Endothelial cell of umbilical vein (primary cell): Measurements from ENCODE around the gene DNAAF5. TPM values are rescaled to one million over a fixed set of nuclear protein-coding genes. Genes with fewer than 3 reads are reported as not detected.

Experiments used
- BruUV-seq: library from RNA; stranded (reverse); fragments of 400-500 nt; replicated peaks from 2 replicates; lab custom pipeline; 2021; lab: Mats Ljungman, UMichigan
- CTCF ChIA-PET: fragments of 300-600, 350-600 bp; sonication (Branson Sonifier 250); formaldehyde crosslinking; loops from one replicate; lab custom pipeline; 2021; ENCODE audit warnings: antibody characterized with exemption, inconsistent platforms; lab: Charles Lee
- POLR2A ChIA-PET: fragments of 300-600, 350-600 bp; sonication (Branson Sonifier 250); formaldehyde crosslinking; loops from one replicate; lab custom pipeline; 2021; ENCODE audit warnings: antibody characterized with exemption, inconsistent platforms; lab: Charles Lee
- DNase-seq: peaks from one replicate; pipeline ENCODE4 v3.0.0-alpha.2; 2011; ENCODE audit warnings: low read depth, low spot score
- FAIRE-seq: peaks from 2 replicates; lab custom pipeline; 2011; peaks lifted over from hg19 to GRCh38; lab: Jason Lieb, UNC
- H2AFZ ChIP-seq: 2 replicates; pipeline ENCODE4 v1.6.0; 2012; ENCODE audit warnings: low read depth, low read length, control low read depth, inconsistent platforms
- H3K27ac ChIP-seq: 2 replicates; pipeline ENCODE4 v1.5.1; 2011; ENCODE audit warnings: low read depth, mild to moderate bottlenecking, control low read depth, low read length, moderate library complexity; ENCODE audit not compliant: insufficient read depth
- H3K27me3 ChIP-seq, 2 experiments: 2 replicates each; pipeline versions ENCODE4 v1.6.0 to v1.6.1; 2011; ENCODE audit warnings: low read length in 2 of 2, mixed read lengths in 1 of 2; ENCODE audit not compliant: control insufficient read depth in 2 of 2, insufficient read depth in 2 of 2
- H3K36me3 ChIP-seq, 2 experiments: 2 replicates in 1 of 2; 3 replicates in 1 of 2; pipeline ENCODE4 v1.5.1; 2011; ENCODE audit warnings: low read length in 2 of 2, mild to moderate bottlenecking in 1 of 2, moderate library complexity in 1 of 2; ENCODE audit not compliant: control insufficient read depth in 2 of 2, insufficient read depth in 2 of 2; ENCODE audit errors: extremely low read depth in 1 of 2
- H3K4me1 ChIP-seq: 3 replicates; pipeline ENCODE4 v1.5.1; 2011; ENCODE audit warnings: mild to moderate bottlenecking, low read length; ENCODE audit not compliant: control insufficient read depth, insufficient read depth; ENCODE audit errors: extremely low read depth
- H3K4me2 ChIP-seq: 2 replicates; pipeline ENCODE4 v1.6.1; 2011; ENCODE audit warnings: low read length, control low read depth, mixed read lengths; ENCODE audit not compliant: insufficient read depth
- H3K4me3 ChIP-seq, 3 experiments: fragments of 200-600 bp in 1 of 3; sonication (generic), shearing (Covaris generic) in 1 of 3; replicated peaks in 1 of 3; 2 replicates each; pipeline ENCODE4 v1.5.1; 2011 to 2016; ENCODE audit warnings: control low read depth in 3 of 3, low read length in 3 of 3, mild to moderate bottlenecking in 2 of 3, inconsistent platforms in 1 of 3, low read depth in 1 of 3, moderate library complexity in 1 of 3; ENCODE audit not compliant: insufficient read depth in 1 of 3
- H3K79me2 ChIP-seq: 2 replicates; pipeline ENCODE4 v1.6.0; 2012; ENCODE audit warnings: low read length, inconsistent platforms; ENCODE audit not compliant: control insufficient read depth, insufficient read depth
- H3K9ac ChIP-seq: replicated peaks from 2 replicates; pipeline ENCODE3; 2011; ENCODE audit warnings: low read length, control low read depth; ENCODE audit not compliant: insufficient read depth; ENCODE audit errors: extremely low read depth
- H3K9me1 ChIP-seq: replicated peaks from 3 replicates; pipeline ENCODE4 v1.6.0; 2011; ENCODE audit warnings: mild to moderate bottlenecking, low read length; ENCODE audit not compliant: control insufficient read depth, insufficient read depth; ENCODE audit errors: extremely low read depth
- H3K9me3 ChIP-seq: replicated peaks from 2 replicates; pipeline ENCODE4 v1.5.1; 2012; ENCODE audit warnings: low read length, inconsistent platforms; ENCODE audit not compliant: control insufficient read depth, insufficient read depth
- H4K20me1 ChIP-seq: replicated peaks from 2 replicates; pipeline ENCODE3; 2011; ENCODE audit warnings: mild to moderate bottlenecking, low read length; ENCODE audit not compliant: control insufficient read depth, insufficient read depth; ENCODE audit errors: extremely low read depth
- CTCF ChIP-seq, 2 donors: IDR thresholded peaks; 1 replicate in 1 of 2; 2 replicates in 1 of 2; pipeline ENCODE4 v1.5.1; 2011; ENCODE audit warnings: low read length in 2 of 2, mild to moderate bottlenecking in 2 of 2, moderate library complexity in 2 of 2, control low read depth in 1 of 2, inconsistent platforms in 1 of 2, low read depth in 1 of 2; ENCODE audit not compliant: insufficient read depth in 1 of 2; ENCODE audit errors: extremely low read depth in 1 of 2
- EZH2 ChIP-seq: IDR thresholded peaks from 2 replicates; pipeline ENCODE4 v1.6.1; 2012; ENCODE audit warnings: borderline replicate concordance, low read depth, mild to moderate bottlenecking, moderate library complexity, low read length, inconsistent platforms; ENCODE audit not compliant: severe bottlenecking
- FOS ChIP-seq: IDR thresholded peaks from 2 replicates; pipeline ENCODE4 v1.6.1; 2011; ENCODE audit warnings: mild to moderate bottlenecking, low read length, moderate library complexity, borderline replicate concordance; ENCODE audit not compliant: insufficient read depth
- GATA2 ChIP-seq: IDR thresholded peaks from 2 replicates; pipeline ENCODE4 v1.7.0; 2011; ENCODE audit warnings: low read depth, mild to moderate bottlenecking, moderate library complexity, mixed read lengths, low read length; ENCODE audit not compliant: insufficient read length, insufficient read depth
- JUN ChIP-seq: IDR thresholded peaks from 2 replicates; pipeline ENCODE4 v1.6.1; 2011; ENCODE audit warnings: borderline replicate concordance, low read depth; ENCODE audit not compliant: insufficient read length, insufficient read depth
- MAX ChIP-seq: IDR thresholded peaks from 2 replicates; pipeline ENCODE4 v1.6.1; 2011; ENCODE audit not compliant: insufficient read depth, insufficient read length
- MYC ChIP-seq: IDR thresholded peaks from one replicate; pipeline ENCODE4 v1.6.1; 2011; ENCODE audit warnings: mild to moderate bottlenecking, low read depth, low read length
- POLR2A ChIP-seq: IDR thresholded peaks from 2 replicates; pipeline ENCODE4 v1.6.1; 2012; ENCODE audit warnings: low read depth, mild to moderate bottlenecking, control low read depth, low read length
- dilution Hi-C: fragments of 300-500 bp; cut with MboI; formaldehyde crosslinking; loops from one replicate; pipeline ENCODE4 v1.15.0; 2019; ENCODE audit warnings: low sequenced_read_pairs; ENCODE audit not compliant: extremely low pct_ligation_motif_present
- intact Hi-C: fragments of 100-400 bp; cut with micrococcal nuclease; formaldehyde crosslinking; loops from one replicate; pipeline ENCODE4 v1.10.0; 2022
- polyA plus RNA-seq, 4 experiments: library from polyadenylated mRNA; depleted of rRNA in 3 of 4; stranded (reverse) in 3 of 4; unstranded in 1 of 4; fragments of >200 nt; gene quantifications; 2 replicates each; pipeline versions ENCODE4 v1.2.1 to v1.2.3, GENCODE V29; 2011 to 2012; ENCODE audit warnings: missing spikeins in 1 of 4
- total RNA-seq: library from RNA; stranded (reverse); gene quantifications from 2 replicates; pipeline ENCODE4 v1.2.3, GENCODE V29; 2021

DNAAF5 gene
- total and polyA plus RNA-seq, 2 donors (not counting 3 experiments of a cell fraction or from before 2014, with no cell fraction given) = 49.3 to 65.5 TPM

GRCh38 chr7:777728-778078, 51.2 kb downstream of the DNAAF5 start:
- H2AFZ ChIP-seq = no peak overlapping the region
- dilution Hi-C loops = no loop called here
- H3K4me3 ChIP-seq = no peak overlapping the region
- POLR2A ChIA-PET = no interaction called here
- DNase-seq (no peak), FAIRE-seq (no peak)
- no peaks in the 10 kb centered on the region for H4K20me1 ChIP-seq
- no peaks in the 10 kb centered on the region for H3K9me3 ChIP-seq
- CTCF ChIA-PET = interaction anchor here (1.1 to 2.6 kb wide), 2 partner anchors 8 to 456 kb away, joined by 3 to 8 read pairs; no protein-coding TSS in a partner anchor
- peak overlapping the region; percentile 83 for H3K27ac ChIP-seq
- intact Hi-C loops = loop anchor here (10.0 kb wide), 1 partner anchor 143 kb away; no protein-coding TSS in a partner anchor
- H3K79me2 ChIP-seq = no peaks in the 10 kb centered on the region
- H3K4me2 ChIP-seq = no peak overlapping the region
- peaks cover 0 to under 1% of the 10 kb centered on the region in 2 experiments for H3K36me3 ChIP-seq
- no peaks in the 10 kb centered on the region for H3K9me1 ChIP-seq
- H3K9ac ChIP-seq = peak overlapping the region; percentile 1
- H3K27me3 ChIP-seq = no peaks in the 10 kb centered on the region
- H3K4me1 ChIP-seq = peaks cover 34% of the 10 kb centered on the region
- BruUV-seq = no TSS peak
- no peak for TF ChIP-seq CTCF (IDR thresholded peaks at IDR 0.05; ENCODE audit: extremely low read depth in 1 of 2, insufficient read depth in 1 of 2, low read depth in 1 of 2, low read length in 2 of 2)
- no peak for TF ChIP-seq EZH2
- no peak for TF ChIP-seq JUN
- TF ChIP-seq FOS = no peak
- no peak for TF ChIP-seq POLR2A
- TF ChIP-seq MAX = no peak
- TF ChIP-seq GATA2 = no peak
- no peak for TF ChIP-seq MYC
